Effector memory CD8-positive, alpha-beta T cell (primary cell): ENCODE measurements around the gene BEGAIN.

Experiments used
- ATAC-seq: fragments of 150-1000 bp; cut with Tn5 transposase; replicated peaks from 2 replicates; pipeline ENCODE4 v1.10.0; 2021; ENCODE audit warnings: mild to moderate bottlenecking, moderate library complexity
- DNase-seq, 3 experiments: peaks; one replicate each; pipeline ENCODE4 v3.0.0; 2021
- H3K27ac Mint-ChIP-seq, 2 donors: one replicate each; pipeline ENCODE4 v1.8.0; 2022; ENCODE audit warnings: mild to moderate bottlenecking in 2 of 2, mixed read lengths in 2 of 2, moderate library complexity in 2 of 2
- H3K27me3 Mint-ChIP-seq, 2 donors: one replicate each; pipeline ENCODE4 v1.8.0; 2022; ENCODE audit warnings: mixed read lengths in 2 of 2
- H3K36me3 Mint-ChIP-seq: one replicate; pipeline ENCODE4 v1.8.0; 2022; ENCODE audit warnings: mild to moderate bottlenecking, moderate library complexity, mixed read lengths; ENCODE audit not compliant: insufficient read depth
- H3K4me1 Mint-ChIP-seq, 2 donors: one replicate each; pipeline ENCODE4 v1.8.0; 2022; ENCODE audit warnings: low read depth in 2 of 2, mixed read lengths in 2 of 2
- H3K4me3 Mint-ChIP-seq, 2 donors: one replicate each; pipeline ENCODE4 v1.8.0; 2022; ENCODE audit warnings: mild to moderate bottlenecking in 2 of 2, mixed read lengths in 2 of 2, moderate library complexity in 2 of 2
- H3K9me3 Mint-ChIP-seq, 2 donors: one replicate each; pipeline ENCODE4 v1.8.0; 2022; ENCODE audit warnings: mixed read lengths in 2 of 2

Gene BEGAIN

DNA sequence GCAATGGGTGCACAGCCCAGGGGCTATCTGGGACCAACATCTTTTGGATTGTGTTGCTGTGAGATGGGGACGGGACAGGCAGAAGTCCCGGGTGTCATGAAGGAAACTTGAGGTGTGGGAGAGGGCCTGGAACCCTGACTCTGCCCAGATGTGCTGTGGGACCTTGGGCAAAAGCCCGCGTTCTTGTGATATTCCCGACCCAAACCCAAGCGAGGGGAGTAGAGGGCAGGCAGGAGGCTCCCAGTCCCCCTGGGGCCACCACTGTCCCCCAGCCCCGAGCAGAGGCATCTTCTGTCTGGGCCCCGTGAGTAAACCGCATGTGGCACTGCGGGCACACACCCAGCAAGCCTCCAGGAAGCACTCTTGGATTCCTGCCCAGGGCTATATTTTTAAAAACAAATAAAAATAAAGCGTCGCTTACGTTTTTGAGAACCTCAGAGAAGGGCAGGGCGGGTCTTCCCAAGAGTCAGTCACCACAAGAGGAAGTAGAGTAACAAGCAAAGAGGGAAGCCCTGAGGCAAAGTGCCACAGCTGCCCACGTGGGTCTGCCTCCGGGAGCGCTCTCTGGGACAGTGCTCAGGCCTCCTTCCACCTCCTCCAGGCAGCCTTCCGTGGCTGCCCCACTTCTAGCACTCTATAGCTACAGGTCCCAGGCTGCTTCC, 39.5 kb downstream of the BEGAIN start:
- ATAC-seq, result peak; percentile 71
- H3K27me3 Mint-ChIP-seq, result no peaks in the 10 kb centered on the region
- H3K4me1 Mint-ChIP-seq, result peaks cover 18 to 25% of the 10 kb centered on the region in 2 donors
- no peaks in the 10 kb centered on the region for H3K9me3 Mint-ChIP-seq
- peak; percentile 30 to 54 (median 50) for DNase-seq
- H3K27ac Mint-ChIP-seq, result peak overlapping the region; percentile 74 to 88
- H3K4me3 Mint-ChIP-seq, result peak overlapping the region; percentile 81 to 83
- peaks cover 19% of the 10 kb centered on the region for H3K36me3 Mint-ChIP-seq

GRCh38 chr14:100546051-100546443, 41.2 kb downstream of the BEGAIN start:
- no peaks in the 10 kb centered on the region for H3K27me3 Mint-ChIP-seq
- H3K4me1 Mint-ChIP-seq, result peaks cover 18 to 25% of the 10 kb centered on the region in 2 donors
- H3K27ac Mint-ChIP-seq, result peak overlapping the region in 1 of 2 donors; percentile 88
- ATAC-seq, result peak; percentile 35
- peaks cover 22% of the 10 kb centered on the region for H3K36me3 Mint-ChIP-seq
- DNase-seq, result peak in 2 of 3 experiments; percentile 18 to 30
- H3K4me3 Mint-ChIP-seq, result peak overlapping the region; percentile 81 to 83
- no peaks in the 10 kb centered on the region for H3K9me3 Mint-ChIP-seq

- Mint-ChIP-seq H3K9me3 (no peaks in the 10 kb centered on the region), H3K4me3 (peak overlapping the region in 1 of 2 donors; percentile 83), H3K4me1 (peaks cover 18 to 25% of the 10 kb centered on the region in 2 donors), H3K27ac (no peak overlapping the region), H3K36me3 (peaks cover 22% of the 10 kb centered on the region), H3K27me3 (no peaks in the 10 kb centered on the region)
- ATAC-seq (no peak), DNase-seq (no peak)
Measured at GRCh38 chr14:100545359-100545758, 41.9 kb downstream of the BEGAIN start.

- no peak overlapping the region for H3K27ac Mint-ChIP-seq
- DNase-seq (no peak), ATAC-seq (no peak)
- peaks cover 22% of the 10 kb centered on the region for H3K36me3 Mint-ChIP-seq
- H3K4me3 Mint-ChIP-seq, result no peak overlapping the region
- no peaks in the 10 kb centered on the region for H3K27me3 Mint-ChIP-seq
- H3K4me1 Mint-ChIP-seq, result peaks cover 18 to 25% of the 10 kb centered on the region in 2 donors
- no peaks in the 10 kb centered on the region for H3K9me3 Mint-ChIP-seq
Measured at GRCh38 chr14:100544506-100545141, 42.6 kb downstream of the BEGAIN start.

DNA sequence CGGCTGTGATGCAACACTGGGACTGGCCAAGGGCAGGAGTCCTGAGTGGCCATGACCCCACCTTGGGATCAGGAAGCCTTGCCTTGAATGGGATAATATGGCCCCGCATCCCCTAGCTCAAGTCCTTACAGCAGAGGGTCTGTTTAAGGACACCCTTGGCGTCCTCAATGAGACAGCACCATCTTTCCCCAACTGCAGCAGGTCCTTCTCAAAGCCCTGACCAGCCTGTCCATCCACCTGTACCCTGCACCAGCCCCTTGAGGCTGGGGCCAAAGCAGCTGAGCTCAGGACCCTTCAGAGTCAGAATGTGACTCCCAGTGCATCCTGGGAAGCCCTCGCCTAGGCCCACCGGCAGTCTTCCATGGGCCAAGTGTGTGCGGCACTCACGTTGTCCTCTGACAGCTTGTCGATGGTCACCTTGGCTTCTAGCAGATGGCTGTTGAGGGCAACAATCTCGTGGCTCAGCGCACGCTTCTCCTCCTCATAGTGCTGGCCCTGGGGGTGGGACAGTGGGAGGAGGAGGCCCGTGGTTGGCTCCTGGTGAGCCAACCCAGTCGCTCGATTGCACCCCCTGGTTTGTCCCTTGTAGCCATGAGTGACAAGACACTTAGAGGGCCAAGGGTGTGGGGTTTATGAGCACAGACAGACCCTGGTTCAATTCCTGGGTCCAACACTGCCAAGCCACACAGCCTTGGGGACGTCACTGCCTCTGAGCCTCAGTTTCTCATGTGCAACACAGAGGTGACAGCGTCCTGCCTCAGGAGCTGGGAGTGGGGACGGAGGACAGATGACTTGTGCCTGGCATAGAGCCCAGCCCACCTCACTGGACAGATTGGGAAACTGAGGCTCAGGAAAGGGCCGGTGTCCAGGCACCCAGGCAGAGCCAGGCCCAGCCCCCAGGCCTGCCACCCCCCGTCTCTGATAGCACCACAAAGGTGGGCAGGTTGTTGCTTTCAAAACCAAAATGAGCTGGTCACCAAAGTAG, 43.5 kb downstream of the BEGAIN start:
- no peaks in the 10 kb centered on the region for H3K27me3 Mint-ChIP-seq
- DNase-seq (no peak), ATAC-seq (no peak)
- H3K27ac Mint-ChIP-seq, result no peak overlapping the region
- H3K4me3 Mint-ChIP-seq, result no peak overlapping the region
- peaks cover 22% of the 10 kb centered on the region for H3K36me3 Mint-ChIP-seq
- no peaks in the 10 kb centered on the region for H3K9me3 Mint-ChIP-seq
- H3K4me1 Mint-ChIP-seq, result peaks cover 13 to 19% of the 10 kb centered on the region in 2 donors

DNA sequence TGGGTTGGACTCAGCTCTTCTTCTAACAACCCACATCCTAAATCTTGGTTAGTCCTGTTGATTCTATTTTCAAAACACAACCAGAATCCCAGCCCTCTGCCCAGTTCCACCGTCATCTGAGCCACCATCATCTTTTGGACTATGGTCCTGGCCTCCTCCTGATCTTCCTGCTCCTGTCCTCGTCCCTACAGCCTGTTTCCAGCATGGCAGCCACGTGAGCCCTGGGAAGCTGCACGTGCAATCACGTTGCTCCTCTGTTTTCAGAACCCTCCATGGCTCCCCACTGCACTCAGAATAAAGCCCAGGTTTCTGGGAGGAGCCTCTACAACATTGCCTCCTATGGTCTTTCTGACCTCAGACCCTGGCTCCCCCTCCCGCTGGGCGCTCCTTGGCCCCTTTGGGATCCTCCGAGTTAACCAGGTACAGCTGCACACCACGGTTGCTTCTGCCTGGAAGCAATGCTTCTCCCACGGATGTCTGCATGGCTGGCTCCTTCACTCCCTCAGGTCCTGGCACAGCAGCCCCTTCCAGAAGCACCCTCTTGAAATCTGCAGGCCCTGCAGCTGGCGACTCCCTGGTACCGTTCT, 44.5 kb downstream of the BEGAIN start:
- H3K4me3 Mint-ChIP-seq, result no peak overlapping the region
- H3K9me3 Mint-ChIP-seq, result no peaks in the 10 kb centered on the region
- no peak overlapping the region for H3K27ac Mint-ChIP-seq
- ATAC-seq, result no peak
- peaks cover 17% of the 10 kb centered on the region for H3K36me3 Mint-ChIP-seq
- H3K27me3 Mint-ChIP-seq, result no peaks in the 10 kb centered on the region
- no peak for DNase-seq
- peaks cover 7 to 13% of the 10 kb centered on the region in 2 donors for H3K4me1 Mint-ChIP-seq

- Mint-ChIP-seq H3K27ac (no peak overlapping the region), H3K4me1 (peaks cover 4 to 5% of the 10 kb centered on the region in 2 donors), H3K36me3 (peaks cover 12% of the 10 kb centered on the region), H3K9me3 (no peaks in the 10 kb centered on the region), H3K4me3 (no peak overlapping the region), H3K27me3 (no peaks in the 10 kb centered on the region)
- ATAC-seq (no peak), DNase-seq (no peak)
Measured at GRCh38 chr14:100541621-100542560, 45.3 kb downstream of the BEGAIN start.

DNA sequence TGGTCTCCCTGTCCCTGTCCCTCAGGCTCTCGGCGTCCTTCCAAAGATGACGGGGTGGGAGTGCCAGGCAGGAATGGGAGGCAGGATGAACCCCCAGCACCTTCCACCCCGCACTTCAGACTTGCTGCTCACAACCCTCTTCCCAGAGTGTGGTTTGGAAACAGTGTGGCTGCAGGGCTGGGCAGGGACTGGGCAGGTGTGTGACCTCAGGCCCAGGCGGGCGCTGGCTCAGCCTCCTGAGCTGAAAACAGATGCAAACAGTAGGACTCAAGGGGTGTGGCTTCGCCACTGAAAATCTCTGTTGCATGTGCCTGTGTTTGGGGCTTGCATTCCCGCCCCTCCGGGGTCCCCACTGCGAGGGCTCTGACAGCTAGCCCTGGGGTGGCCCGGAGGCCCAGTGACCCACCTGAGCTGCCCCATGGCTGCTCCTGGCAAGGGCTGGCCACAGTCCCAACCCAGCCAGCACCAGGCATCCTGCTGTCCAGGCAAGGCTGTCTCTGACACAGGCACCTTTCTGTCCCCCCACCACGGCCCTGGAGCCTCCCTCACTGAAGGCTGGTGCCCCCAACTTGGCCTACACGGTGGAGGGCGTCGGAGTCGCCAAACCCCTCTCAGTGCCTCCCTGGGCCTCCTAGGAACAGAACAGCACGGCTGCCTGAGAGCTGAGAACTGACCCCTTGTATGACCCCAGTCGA, 46.1 kb downstream of the BEGAIN start:
- Mint-ChIP-seq H3K4me1 (no peaks in the 10 kb centered on the region), H3K9me3 (no peaks in the 10 kb centered on the region), H3K27ac (no peak overlapping the region), H3K4me3 (no peak overlapping the region), H3K27me3 (no peaks in the 10 kb centered on the region), H3K36me3 (peaks cover 6% of the 10 kb centered on the region)
- DNase-seq, result no peak
- no peak for ATAC-seq

GRCh38 chr14:100540141-100540925, 46.9 kb downstream of the BEGAIN start:
- H3K36me3 Mint-ChIP-seq, result peaks cover 3% of the 10 kb centered on the region
- DNase-seq (no peak), ATAC-seq (no peak)
- no peaks in the 10 kb centered on the region for H3K27me3 Mint-ChIP-seq
- H3K4me1 Mint-ChIP-seq, result no peaks in the 10 kb centered on the region
- no peak overlapping the region for H3K27ac Mint-ChIP-seq
- no peak overlapping the region for H3K4me3 Mint-ChIP-seq
- H3K9me3 Mint-ChIP-seq, result no peaks in the 10 kb centered on the region

GRCh38 chr14:100539766-100540140, 47.5 kb downstream of the BEGAIN start:
- Mint-ChIP-seq H3K4me1 (no peaks in the 10 kb centered on the region), H3K27me3 (no peaks in the 10 kb centered on the region), H3K4me3 (no peak overlapping the region), H3K36me3 (peaks cover 3% of the 10 kb centered on the region), H3K9me3 (no peaks in the 10 kb centered on the region), H3K27ac (no peak overlapping the region)
- ATAC-seq (no peak), DNase-seq (no peak)

DNA sequence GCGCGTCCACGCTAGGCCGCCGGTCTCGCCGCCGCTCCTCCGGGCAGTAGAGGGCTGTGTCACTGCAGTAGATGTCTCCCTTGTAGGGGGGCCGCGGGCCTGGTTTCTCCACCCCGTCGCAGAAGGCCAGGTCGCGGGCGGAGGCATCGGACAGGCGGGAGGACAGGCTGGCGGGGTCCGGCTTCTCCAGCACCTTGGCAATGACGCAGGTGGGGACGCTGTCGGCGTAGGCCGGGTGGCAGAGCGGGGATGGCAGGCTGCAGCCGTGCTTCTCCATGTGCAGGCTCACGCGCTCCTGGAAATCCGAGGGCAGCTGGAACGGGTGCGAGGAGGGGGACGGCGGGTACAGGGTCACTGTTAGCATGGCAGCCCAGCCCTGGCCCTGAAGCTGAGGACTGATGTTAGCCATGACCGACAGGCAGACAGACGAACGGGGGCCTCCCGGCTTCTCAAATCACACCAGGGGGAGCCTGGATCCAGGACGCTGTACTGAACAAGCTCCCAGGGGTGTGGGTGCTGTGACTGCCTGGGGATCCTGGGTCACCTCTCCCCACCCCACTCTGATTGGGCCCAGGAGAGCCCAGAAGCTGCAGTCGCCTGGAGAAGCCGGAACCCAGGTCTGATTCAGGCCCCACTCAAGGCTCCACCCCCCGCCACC, 48.1 kb downstream of the BEGAIN start:
- peaks cover 0 to 3% of the 10 kb centered on the region in 2 donors for H3K4me1 Mint-ChIP-seq
- H3K27ac Mint-ChIP-seq, result no peak overlapping the region
- H3K4me3 Mint-ChIP-seq, result no peak overlapping the region
- no peak for DNase-seq
- H3K36me3 Mint-ChIP-seq, result peaks cover 3% of the 10 kb centered on the region
- H3K9me3 Mint-ChIP-seq, result no peaks in the 10 kb centered on the region
- H3K27me3 Mint-ChIP-seq, result no peaks in the 10 kb centered on the region
- ATAC-seq, result no peak
